GM12878 (cell line): ENCODE results near the gene CD52.

ENCODE experiments used
- NFXL1 ChIP-seq: fragments of 450-650 bp; IDR thresholded peaks from 2 replicates; pipeline ENCODE4 v1.6.1; 2017; ENCODE audit warnings: antibody characterized with exemption, mild to moderate bottlenecking, borderline replicate concordance
- POLR2A ChIP-seq: IDR thresholded peaks from 2 replicates; pipeline ENCODE4 v1.6.1; 2011; ENCODE audit warnings: low read depth, mild to moderate bottlenecking, low read length
- RCOR1 ChIP-seq: conservative IDR thresholded peaks from 2 replicates; pipeline ENCODE4 v1.6.1; 2012; ENCODE audit warnings: low read depth, low read length, improper control_type of control experiment
- SRF ChIP-seq, 2 experiments: IDR thresholded peaks; 2 replicates each; pipeline ENCODE4 v1.6.1; 2011; ENCODE audit warnings: low read depth in 2 of 2, low read length in 2 of 2, mild to moderate bottlenecking in 1 of 2, moderate library complexity in 1 of 2
- TF ChIP-seq, protein P1 (sequence below), 3 experiments: IDR thresholded peaks in 2 of 3; conservative IDR thresholded peaks in 1 of 3; 2 replicates each; pipeline ENCODE4 v1.5.1; 2011; ENCODE audit warnings: low read depth in 3 of 3, low read length in 3 of 3, mild to moderate bottlenecking in 3 of 3, control low read depth in 2 of 3, moderate library complexity in 2 of 3, inconsistent platforms in 1 of 3, mixed read lengths in 1 of 3; ENCODE audit not compliant: control insufficient read depth in 2 of 3, insufficient read depth in 1 of 3; ENCODE audit errors: extremely low read depth in 1 of 3

DNA sequence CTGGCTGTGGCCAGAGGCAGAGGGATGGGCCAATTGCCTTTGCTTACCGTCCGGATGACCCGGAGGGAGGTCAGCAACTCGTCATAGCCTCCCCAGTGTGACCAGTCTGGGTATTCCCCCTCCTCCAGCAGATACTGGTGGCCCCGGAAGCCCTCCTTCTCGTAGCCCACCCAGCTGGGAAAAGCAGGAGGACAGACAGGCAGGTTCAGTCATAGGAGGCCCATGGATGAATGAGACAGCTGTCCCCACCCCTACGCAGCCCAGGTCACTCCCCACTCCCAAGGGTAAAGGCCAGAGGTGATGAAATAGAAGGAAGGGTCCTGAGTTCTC, 19.4 kb downstream of the CD52 start:
- TF ChIP-seq, protein P1, sequence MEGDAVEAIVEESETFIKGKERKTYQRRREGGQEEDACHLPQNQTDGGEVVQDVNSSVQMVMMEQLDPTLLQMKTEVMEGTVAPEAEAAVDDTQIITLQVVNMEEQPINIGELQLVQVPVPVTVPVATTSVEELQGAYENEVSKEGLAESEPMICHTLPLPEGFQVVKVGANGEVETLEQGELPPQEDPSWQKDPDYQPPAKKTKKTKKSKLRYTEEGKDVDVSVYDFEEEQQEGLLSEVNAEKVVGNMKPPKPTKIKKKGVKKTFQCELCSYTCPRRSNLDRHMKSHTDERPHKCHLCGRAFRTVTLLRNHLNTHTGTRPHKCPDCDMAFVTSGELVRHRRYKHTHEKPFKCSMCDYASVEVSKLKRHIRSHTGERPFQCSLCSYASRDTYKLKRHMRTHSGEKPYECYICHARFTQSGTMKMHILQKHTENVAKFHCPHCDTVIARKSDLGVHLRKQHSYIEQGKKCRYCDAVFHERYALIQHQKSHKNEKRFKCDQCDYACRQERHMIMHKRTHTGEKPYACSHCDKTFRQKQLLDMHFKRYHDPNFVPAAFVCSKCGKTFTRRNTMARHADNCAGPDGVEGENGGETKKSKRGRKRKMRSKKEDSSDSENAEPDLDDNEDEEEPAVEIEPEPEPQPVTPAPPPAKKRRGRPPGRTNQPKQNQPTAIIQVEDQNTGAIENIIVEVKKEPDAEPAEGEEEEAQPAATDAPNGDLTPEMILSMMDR (IDR thresholded peaks at IDR 0.05 in 2 of 3, conservative IDR thresholded peaks at IDR 0.05 in 1 of 3; ENCODE audit: control insufficient read depth in 2 of 3, extremely low read depth in 1 of 3, insufficient read depth in 1 of 3, low read depth in 3 of 3, low read length in 3 of 3) = no peak
- TF ChIP-seq SRF (IDR thresholded peaks at IDR 0.05; ENCODE audit: low read depth in 2 of 2, low read length in 2 of 2) = no peak
- TF ChIP-seq NFXL1 = no peak
- TF ChIP-seq POLR2A = no peak
- no peak for TF ChIP-seq RCOR1
